ENCODE data around the gene TAS2R9.
"Not testable (repeated sequence)": the region's sequence is repeated elsewhere in the genome, so short reads cannot be mapped to it uniquely, and the experiment has no call there.

The TAS2R9 gene

GRCh38 chr12:10810068-10810467 is at the start of gene TAS2R9:
TAS2R9 (minus strand) TSS chr12:10810168; CDS start chr12:10810075, 93 bp downstream.
- DNase-seq = no peak

- DNase-seq = no peak
These were observed 45.8 kb upstream of the TAS2R9 start for GRCh38 chr12:10855807-10856206.

GRCh38 chr12:10853776-10854175 is 43.8 kb upstream of the TAS2R9 start:
- DNase-seq = no peak

GRCh38 chr12:10851243-10851858 is 41.4 kb upstream of the TAS2R9 start:
- no peak for DNase-seq

GRCh38 chr12:10849425-10849878 is 39.5 kb upstream of the TAS2R9 start, which contains the start of gene PRR4:
PRR4 (minus strand) TSS chr12:10849475; CDS start chr12:10849437, 38 bp downstream.
- no peak for DNase-seq

GRCh38 chr12:10847744-10848143 is 37.8 kb upstream of the TAS2R9 start:
- no peak for DNase-seq

- no peak for DNase-seq
These were observed 32.9 kb upstream of the TAS2R9 start for GRCh38 chr12:10842862-10843261.

GRCh38 chr12:10838461-10838860 is 28.5 kb upstream of the TAS2R9 start:
- DNase-seq = no peak

GRCh38 chr12:10829994-10830393 is 20.0 kb upstream of the TAS2R9 start:
- no peak for DNase-seq

GRCh38 chr12:10826258-10826657 is 16.3 kb upstream of the TAS2R9 start, which contains the start of gene TAS2R10:
TAS2R10 (minus strand) TSS chr12:10826358; CDS start chr12:10826269, 89 bp downstream.
- DNase-seq = no peak

GRCh38 chr12:10824957-10825356 is 15.0 kb upstream of the TAS2R9 start:
- DNase-seq = no peak

GRCh38 chr12:10811883-10812536 is 2.0 kb upstream of the TAS2R9 start:
- DNase-seq = no peak

- DNase-seq = no peak
These were observed 2.8 kb downstream of the TAS2R9 start, which contains the start of gene TAS2R8 for GRCh38 chr12:10807186-10807585. TAS2R8 (minus strand) TSS chr12:10807286; CDS start chr12:10806980, 306 bp downstream.

- DNase-seq = no peak
These were observed 7.4 kb downstream of the TAS2R9 start, which contains the start of gene TAS2R7 for GRCh38 chr12:10802587-10802986. TAS2R7 (minus strand) TSS chr12:10802627; CDS start chr12:10802570, 57 bp downstream.

GRCh38 chr12:10801741-10802140 is 8.2 kb downstream of the TAS2R9 start:
- no peak for DNase-seq

- DNase-seq = no peak
These were observed 15.7 kb downstream of the TAS2R9 start for GRCh38 chr12:10794222-10794621.

GRCh38 chr12:10791769-10792168 is 18.2 kb downstream of the TAS2R9 start:
- not testable (repeated sequence) for DNase-seq

- no peak for DNase-seq
These were observed 26.7 kb downstream of the TAS2R9 start for GRCh38 chr12:10783252-10783651.

GRCh38 chr12:10779103-10779502 is 30.9 kb downstream of the TAS2R9 start:
- DNase-seq = no peak

- DNase-seq = no peak
These were observed 38.7 kb downstream of the TAS2R9 start for GRCh38 chr12:10771132-10771733.

GRCh38 chr12:10759657-10760056 is 50.3 kb downstream of the TAS2R9 start:
- no peak for DNase-seq
